NCI-H2227 treated with DMSO at 0.1 percent for 48 hours (cell line): ENCODE measurements around the gene SOCS6.
"Not testable (repeated sequence)": the region's sequence is repeated elsewhere in the genome, so short reads cannot be mapped to it uniquely, and the experiment has no call there.

Source experiments
- DNase-seq: peaks from one replicate; lab custom pipeline; 2025; lab: John Stamatoyannopoulos, UW

The SOCS6 gene

GRCh38 chr18:70358105-70358406 lies 69.2 kb downstream of the SOCS6 start:
- DNase-seq = not testable (repeated sequence)

GRCh38 chr18:70359071-70359470 lies 70.2 kb downstream of the SOCS6 start:
- no peak for DNase-seq

GRCh38 chr18:70362258-70362657 lies 73.4 kb downstream of the SOCS6 start:
- DNase-seq = no peak

GRCh38 chr18:70363861-70364260 lies 75.0 kb downstream of the SOCS6 start:
- no peak for DNase-seq

GRCh38 chr18:70365361-70365760 lies 76.5 kb downstream of the SOCS6 start:
- no peak for DNase-seq

GRCh38 chr18:70366174-70366573 lies 77.3 kb downstream of the SOCS6 start:
- DNase-seq = no peak

- DNase-seq = no peak
Measured at GRCh38 chr18:70366670-70367069, 77.8 kb downstream of the SOCS6 start.

GRCh38 chr18:70367344-70367743 lies 78.5 kb downstream of the SOCS6 start:
- DNase-seq = not testable (repeated sequence)

GRCh38 chr18:70368903-70369302 lies 80.1 kb downstream of the SOCS6 start:
- no peak for DNase-seq

GRCh38 chr18:70370762-70371733 lies 82.2 kb downstream of the SOCS6 start:
- no peak for DNase-seq

- DNase-seq = no peak
Measured at GRCh38 chr18:70371908-70372307, 83.1 kb downstream of the SOCS6 start.

- no peak for DNase-seq
Measured at GRCh38 chr18:70372450-70373041, 83.7 kb downstream of the SOCS6 start.

GRCh38 chr18:70373042-70373519 lies 84.2 kb downstream of the SOCS6 start:
- DNase-seq = no peak

- no peak for DNase-seq
Measured at GRCh38 chr18:70374154-70374553, 85.3 kb downstream of the SOCS6 start.

GRCh38 chr18:70376137-70376913 lies 87.5 kb downstream of the SOCS6 start:
- DNase-seq = no peak

GRCh38 chr18:70376914-70377258 lies 88.0 kb downstream of the SOCS6 start:
- DNase-seq = no peak

GRCh38 chr18:70377317-70377799 lies 88.5 kb downstream of the SOCS6 start:
- no peak for DNase-seq

GRCh38 chr18:70377857-70378701 lies 89.2 kb downstream of the SOCS6 start:
- peak; percentile 24 for DNase-seq
